ENCODE results near the gene OSCP1.

Gene OSCP1

DNA sequence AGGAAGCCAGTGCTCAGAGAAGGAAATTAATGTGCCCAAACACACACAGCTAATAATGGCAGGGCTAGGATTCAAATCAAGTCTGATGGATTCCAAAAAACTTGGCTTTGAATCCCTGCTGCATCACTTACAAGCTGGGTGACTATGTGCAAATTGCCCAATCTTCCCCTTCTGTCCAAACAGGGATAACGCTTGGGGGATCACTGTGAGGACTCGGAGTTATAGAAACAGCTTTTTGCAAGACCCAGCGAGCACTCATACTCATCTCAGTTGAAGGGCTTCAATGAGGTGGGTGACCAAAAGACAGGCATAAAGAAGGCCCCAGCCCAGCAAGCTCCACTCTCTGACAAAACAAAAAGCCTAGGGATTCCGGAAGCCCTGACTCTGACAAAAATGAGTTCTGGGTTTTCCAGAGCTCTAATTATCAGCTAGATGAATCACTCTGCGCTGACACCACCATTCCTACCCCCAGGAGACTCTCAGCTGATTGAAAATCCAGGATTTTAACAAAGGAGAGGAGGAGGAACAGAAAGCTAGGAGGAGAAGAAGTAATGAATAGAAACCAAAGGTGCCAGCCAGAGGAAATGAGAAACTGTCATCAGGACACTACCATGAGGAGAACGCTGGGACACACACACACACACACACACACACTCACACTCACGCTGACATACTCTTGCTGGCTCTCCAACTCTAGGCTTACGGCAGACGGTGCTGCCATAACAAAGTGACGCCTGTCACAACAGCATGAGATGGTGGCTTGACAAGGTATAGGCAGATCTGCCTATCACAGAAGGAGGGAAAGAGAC lies 62.9 kb downstream of the OSCP1 start:
- Mint-ChIP-seq H3K27ac (peak overlapping the region; percentile 100), H3K27me3 (no peaks in the 10 kb centered on the region), H3K4me1 (peaks cover 58% of the 10 kb centered on the region), H3K4me3 (peak overlapping the region; percentile 81 to 83), H3K9me3 (no peaks in the 10 kb centered on the region)
- DNase-seq = peak in 1 of 2 donors; percentile 17
- ATAC-seq = no peak

DNA sequence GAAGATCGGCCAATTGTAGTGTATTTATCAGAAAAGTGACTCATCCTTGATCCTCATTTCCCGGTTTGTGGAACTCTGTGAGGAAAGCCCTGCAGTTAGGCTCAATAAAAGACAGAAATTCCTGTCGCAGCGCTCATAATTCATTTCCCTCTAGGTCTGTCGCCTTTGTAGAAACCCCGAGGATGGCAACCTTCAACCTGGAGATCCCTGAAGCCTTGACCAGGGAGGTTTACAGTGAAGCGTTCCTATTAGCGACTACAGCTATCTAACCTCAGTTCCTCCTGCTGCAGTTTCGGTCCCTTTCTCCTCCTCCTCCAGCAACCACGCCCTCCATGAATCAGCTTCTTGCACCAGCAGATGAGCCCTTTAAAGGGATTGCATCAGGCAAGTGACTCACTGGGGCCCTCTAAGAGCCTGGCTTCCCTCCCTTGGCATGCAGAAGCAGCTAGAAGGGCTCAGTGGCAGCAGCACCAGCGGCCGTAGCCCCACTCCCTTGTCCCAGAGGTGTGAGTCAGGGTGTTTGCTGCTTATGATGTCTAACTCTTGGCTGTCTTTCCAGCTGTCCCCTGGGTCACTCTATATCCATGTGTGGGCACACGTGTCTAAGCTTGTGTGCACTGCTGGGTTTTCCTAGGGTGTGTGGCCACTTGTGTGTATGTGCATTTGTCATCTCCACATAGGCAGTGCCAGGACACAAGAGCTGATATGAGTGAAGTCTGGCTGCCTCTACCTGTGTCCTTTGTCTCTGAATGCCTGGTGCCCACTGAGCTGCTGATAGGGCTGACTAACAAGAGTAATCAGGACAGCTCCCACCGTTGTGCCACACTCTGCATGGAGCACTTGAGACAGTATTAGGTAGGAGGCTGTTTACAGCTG lies 63.7 kb downstream of the OSCP1 start:
- H3K27me3 Mint-ChIP-seq = no peaks in the 10 kb centered on the region
- H3K4me1 Mint-ChIP-seq = peaks cover 66% of the 10 kb centered on the region
- no peaks in the 10 kb centered on the region for H3K9me3 Mint-ChIP-seq
- peak overlapping the region; percentile 100 for H3K27ac Mint-ChIP-seq
- DNase-seq = peak; percentile 92 to 96
- peak; percentile 81 for ATAC-seq
- peak overlapping the region; percentile 81 to 83 for H3K4me3 Mint-ChIP-seq

DNA sequence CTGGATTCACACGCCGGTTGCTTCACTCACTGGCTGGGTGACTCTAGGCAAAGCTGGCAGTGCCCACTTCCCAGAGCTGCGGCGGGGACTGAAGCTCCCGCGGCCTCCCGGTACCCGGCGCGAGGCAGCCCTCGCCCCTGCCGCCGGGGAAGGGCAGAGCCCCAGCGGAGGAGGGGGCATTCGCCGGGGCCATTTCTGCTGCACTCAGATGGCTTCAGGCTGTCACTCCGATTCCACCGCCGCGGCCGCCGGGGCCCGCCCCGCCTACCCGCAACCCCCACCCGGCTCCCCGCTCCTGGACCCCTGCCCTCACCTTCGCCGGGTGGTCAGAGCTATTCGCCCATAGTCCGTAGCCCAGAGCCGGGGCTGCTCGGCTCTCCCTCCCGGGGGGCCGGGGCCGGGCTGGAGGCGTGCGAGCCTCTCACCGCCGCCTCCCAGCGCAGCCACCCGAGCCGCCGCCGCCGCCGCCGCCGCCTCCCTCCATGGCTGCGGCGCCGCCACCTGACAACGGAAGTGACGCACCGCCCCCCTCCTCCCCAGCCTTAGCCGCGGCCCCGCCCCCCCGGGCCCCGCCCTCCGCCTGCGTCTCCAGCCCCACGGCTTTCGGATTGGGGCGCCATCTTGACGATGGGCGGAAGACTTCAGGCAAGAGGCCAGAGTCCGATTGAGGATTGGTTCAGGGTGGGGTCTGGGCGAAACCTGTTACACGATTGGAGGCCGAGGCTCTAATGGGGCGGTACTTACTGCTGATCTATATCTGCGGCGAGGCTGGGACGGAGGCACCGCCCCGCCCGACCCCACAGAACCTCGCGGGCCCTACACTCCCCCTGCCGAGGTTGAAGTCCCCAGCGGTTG lies 64.6 kb downstream of the OSCP1 start, which contains the start of gene STK40:
TSS of gene STK40 (minus strand) at position 515 of the 855 bp plus-strand sequence. CDS start 24,592 bp downstream, outside the sequence.
- peak within 1 kb of the TSS; percentile 100 for H3K27ac Mint-ChIP-seq
- DNase-seq (peak; percentile 95 to 98), ATAC-seq (peak; percentile 92)
- H3K9me3 Mint-ChIP-seq = no peaks in the 10 kb centered on the region
- H3K27me3 Mint-ChIP-seq = no peaks in the 10 kb centered on the region
- peaks cover 75% of the 10 kb centered on the region for H3K4me1 Mint-ChIP-seq
- H3K4me3 Mint-ChIP-seq = peak within 1 kb of the TSS; percentile 81 to 83

DNA sequence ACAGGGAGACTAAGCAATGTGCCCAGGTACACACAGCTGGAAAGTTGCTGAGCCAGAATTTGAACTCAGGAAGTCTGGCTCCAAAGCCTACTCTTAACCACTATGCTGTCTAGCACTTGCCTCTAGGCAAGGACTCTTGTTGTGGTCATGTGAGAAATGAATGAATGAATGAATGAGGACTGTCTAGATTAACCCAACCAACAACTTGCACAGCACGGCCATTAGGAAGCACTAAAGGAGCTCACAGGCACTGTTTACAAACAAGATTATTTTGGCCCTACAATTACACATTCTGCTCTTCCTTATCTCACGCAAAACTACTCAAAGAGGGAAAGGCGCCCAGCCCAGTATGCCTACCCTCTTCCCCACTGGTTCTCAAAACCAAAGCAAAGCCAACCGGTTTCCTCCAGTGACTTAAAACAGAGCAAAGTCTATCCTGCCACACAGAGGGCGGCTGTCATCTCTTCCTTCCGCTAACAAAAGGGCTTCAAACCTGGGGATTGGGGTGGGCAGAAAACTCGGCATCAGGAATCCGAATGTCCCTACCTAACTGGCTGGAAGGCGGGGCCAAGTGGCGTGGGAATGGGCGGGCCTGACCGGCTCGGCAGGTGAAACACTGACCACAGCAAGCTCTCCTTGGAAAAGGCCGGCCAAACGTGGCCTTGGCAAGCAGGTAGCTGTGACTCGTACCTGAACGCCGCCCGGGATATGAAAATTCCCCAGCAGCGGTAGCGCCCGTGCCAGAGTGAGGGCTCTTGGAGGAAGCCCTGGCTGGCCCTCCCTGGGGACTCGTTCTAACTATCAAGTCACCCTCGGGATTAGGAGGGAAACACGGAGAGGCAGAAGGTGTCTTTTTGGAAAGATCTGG lies 65.5 kb downstream of the OSCP1 start:
- DNase-seq = peak in 1 of 2 donors; percentile 35
- H3K27ac Mint-ChIP-seq = peak overlapping the region; percentile 96

DNA sequence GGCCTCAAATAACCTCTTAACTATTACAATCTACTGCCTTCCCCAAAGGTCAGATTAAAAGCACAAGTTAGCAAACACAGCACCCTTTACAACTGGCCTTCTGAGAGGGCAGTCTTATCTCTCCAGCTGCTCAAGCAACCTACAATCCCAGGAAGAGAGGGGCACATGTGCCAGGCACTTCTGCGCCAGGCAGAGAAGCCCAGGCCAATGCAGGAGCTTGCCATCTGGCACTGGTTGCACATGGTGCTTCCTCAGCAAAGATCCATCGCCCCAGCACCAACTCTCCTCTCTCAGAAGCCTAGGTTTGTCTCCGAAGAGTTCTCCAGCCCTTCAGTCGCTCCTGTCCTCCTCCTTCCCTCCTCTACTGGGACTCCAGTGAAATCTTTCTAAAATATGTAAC lies 67.0 kb downstream of the OSCP1 start:
- ATAC-seq (no peak), DNase-seq (no peak)
- Mint-ChIP-seq H3K9me3 (no peaks in the 10 kb centered on the region), H3K4me3 (peak overlapping the region; percentile 25 to 83), H3K27ac (peak overlapping the region; percentile 13 to 61), H3K27me3 (no peaks in the 10 kb centered on the region), H3K4me1 (peaks cover 80% of the 10 kb centered on the region)

More for the DNA sequence above, 65.5 kb downstream of the OSCP1 start:
- Mint-ChIP-seq H3K4me3 (peak overlapping the region; percentile 81 to 83), H3K4me1 (peaks cover 77% of the 10 kb centered on the region), H3K9me3 (no peaks in the 10 kb centered on the region), H3K27me3 (no peaks in the 10 kb centered on the region)
- no peak for ATAC-seq

DNA sequence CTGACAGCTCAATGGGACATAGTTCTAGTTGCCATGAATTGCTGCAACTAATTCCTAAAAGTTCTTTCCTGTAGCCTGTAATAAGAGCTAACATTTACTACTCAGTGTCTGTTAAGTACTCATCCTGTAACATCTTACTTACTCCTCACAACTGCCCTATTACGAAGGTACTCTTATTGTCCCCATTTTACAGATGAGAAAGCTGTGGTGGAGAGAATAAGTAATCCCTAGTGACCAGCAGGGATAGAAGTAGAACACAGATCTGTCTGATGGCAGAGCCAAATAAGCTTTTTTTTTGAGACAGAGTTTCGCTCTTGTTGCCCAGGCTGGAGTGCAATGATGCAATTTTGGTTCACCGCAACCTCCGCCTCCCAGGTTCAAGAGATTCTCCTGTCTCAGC lies 67.6 kb downstream of the OSCP1 start:
- Mint-ChIP-seq H3K4me1 (peaks cover 81% of the 10 kb centered on the region), H3K4me3 (no peak overlapping the region), H3K27ac (no peak overlapping the region), H3K27me3 (no peaks in the 10 kb centered on the region), H3K9me3 (no peaks in the 10 kb centered on the region)
- ATAC-seq (no peak), DNase-seq (no peak)

DNA sequence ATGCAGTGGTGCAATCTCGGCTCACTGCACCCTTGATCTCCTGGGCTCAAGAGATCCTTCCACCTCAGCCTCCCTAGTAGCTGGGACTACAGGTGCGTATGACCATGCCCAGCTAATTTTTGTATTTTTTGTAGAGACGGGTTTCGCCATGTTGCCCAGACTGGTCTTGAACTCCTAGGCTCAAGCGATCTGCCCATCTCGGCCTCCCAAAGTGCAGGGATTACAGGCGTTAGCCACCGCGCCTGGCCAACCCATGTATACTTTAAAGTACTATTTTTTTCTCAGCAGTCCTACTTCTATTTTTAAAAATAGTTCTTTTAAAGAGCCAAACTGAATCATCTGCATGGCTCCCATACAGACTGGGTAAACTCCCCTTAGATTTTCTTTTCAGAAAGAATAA lies 68.0 kb downstream of the OSCP1 start:
- Mint-ChIP-seq H3K4me3 (no peak overlapping the region), H3K9me3 (no peaks in the 10 kb centered on the region), H3K4me1 (peaks cover 80% of the 10 kb centered on the region), H3K27ac (no peak overlapping the region), H3K27me3 (no peaks in the 10 kb centered on the region)
- ATAC-seq (no peak), DNase-seq (no peak)

DNA sequence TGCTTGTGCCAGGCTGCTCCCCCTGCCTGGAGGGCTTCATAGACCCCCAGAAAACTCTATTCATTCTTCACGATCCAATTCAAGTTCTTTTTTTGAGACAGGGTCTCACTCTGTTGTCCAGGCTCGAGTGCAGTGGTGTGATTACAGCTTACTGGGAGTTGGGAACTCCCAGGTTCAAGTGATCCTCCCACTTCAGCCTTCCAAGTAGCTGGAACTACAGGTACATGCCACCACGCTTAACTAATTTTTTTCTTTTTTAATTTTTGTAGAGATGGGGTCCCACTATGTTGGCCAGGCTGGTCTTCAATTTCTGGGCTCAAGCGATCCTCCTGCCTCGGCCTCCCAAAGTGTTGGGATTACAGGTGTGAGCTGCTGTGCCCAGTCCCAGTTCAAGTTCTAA lies 68.8 kb downstream of the OSCP1 start:
- H3K27ac Mint-ChIP-seq = peak overlapping the region in 1 of 2 donors; percentile 41
- H3K4me1 Mint-ChIP-seq = peaks cover 72% of the 10 kb centered on the region
- ATAC-seq (no peak), DNase-seq (no peak)
- H3K4me3 Mint-ChIP-seq = no peak overlapping the region
- no peaks in the 10 kb centered on the region for H3K9me3 Mint-ChIP-seq
- H3K27me3 Mint-ChIP-seq = no peaks in the 10 kb centered on the region

DNA sequence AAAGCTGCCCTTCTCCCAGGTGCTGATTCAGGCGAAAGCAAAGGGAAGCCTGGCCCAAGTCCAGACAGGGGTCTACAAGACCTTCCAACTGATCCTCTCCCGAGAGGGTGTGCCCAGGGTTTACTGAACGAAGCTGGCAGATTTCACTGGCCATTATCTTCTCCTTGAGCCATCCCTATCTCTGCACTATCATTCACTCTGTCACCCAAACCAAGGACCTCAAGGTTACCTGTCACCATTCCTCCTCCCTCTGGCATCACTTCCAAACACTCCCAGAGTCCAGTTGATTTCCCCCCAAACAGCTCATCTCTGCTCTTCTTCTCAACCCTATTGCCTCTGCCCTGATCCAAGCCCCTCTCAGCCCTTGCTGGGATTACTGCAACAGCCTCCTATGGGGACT lies 69.5 kb downstream of the OSCP1 start:
- peaks cover 67% of the 10 kb centered on the region for H3K4me1 Mint-ChIP-seq
- H3K27ac Mint-ChIP-seq = peak overlapping the region in 1 of 2 donors; percentile 42
- no peaks in the 10 kb centered on the region for H3K9me3 Mint-ChIP-seq
- no peak overlapping the region for H3K4me3 Mint-ChIP-seq
- DNase-seq = no peak
- no peak for ATAC-seq
- no peaks in the 10 kb centered on the region for H3K27me3 Mint-ChIP-seq

DNA sequence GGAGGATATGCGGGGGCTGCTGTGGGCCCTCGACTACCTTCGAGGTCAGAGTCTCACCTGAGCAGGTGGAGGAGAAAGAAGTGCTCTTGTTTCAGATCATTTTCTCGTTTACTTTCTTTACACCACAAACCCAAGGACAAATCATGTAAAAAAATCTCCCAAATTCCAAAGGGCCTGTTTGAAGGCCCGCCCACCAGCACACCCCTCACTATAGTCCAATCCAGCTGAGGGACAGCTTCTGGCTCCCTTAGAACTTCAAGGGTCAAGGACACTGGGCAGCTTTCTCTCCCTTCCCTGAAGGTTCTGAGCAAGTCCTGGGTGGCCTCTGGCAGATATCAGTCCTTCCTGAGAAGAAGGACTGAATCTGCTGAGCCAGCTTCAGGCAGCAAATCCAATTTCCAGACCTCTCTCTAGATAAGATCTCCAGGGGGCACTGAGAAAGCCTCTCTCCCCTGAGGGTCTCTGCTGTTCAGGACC lies 70.1 kb downstream of the OSCP1 start:
- H3K4me1 Mint-ChIP-seq = peaks cover 68% of the 10 kb centered on the region
- no peak overlapping the region for H3K4me3 Mint-ChIP-seq
- DNase-seq (no peak), ATAC-seq (no peak)
- no peaks in the 10 kb centered on the region for H3K9me3 Mint-ChIP-seq
- no peak overlapping the region for H3K27ac Mint-ChIP-seq
- no peaks in the 10 kb centered on the region for H3K27me3 Mint-ChIP-seq

DNA sequence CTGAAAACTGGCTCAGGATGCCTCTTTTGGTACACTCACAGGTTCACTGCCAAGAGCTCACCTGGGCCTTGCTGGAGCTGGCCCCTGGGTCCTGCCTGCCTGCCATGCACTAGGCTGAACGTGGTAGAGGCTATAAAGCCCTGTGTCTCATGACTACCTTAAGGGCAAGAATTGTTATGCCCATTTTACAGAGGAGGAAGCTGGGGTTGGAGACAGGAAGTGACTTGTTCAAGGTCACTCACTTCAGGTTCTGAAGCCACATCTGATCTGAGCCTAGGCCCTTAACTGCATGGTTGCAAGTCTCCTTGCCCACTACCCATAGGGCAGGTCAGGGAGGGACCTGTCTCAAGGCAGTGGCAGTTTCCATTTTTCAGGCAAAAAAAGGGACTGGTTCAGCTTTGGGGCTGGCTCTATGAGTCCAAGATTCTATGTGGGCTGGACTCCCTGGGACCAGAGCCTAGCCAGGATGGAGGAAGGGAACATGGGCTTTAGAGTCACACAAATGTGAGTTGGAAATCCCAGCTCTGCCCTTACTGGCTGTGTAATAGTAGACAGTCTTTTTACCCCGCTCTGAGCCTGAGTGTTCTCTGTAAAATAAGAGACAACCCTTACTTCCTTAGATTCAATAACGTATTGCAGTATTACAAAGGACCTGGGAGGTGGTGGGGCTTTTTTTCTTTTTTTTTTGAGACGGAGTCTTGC lies 72.3 kb downstream of the OSCP1 start:
- Mint-ChIP-seq H3K4me1 (peaks cover 70% of the 10 kb centered on the region), H3K9me3 (no peaks in the 10 kb centered on the region), H3K27ac (peak overlapping the region in 1 of 2 donors; percentile 33), H3K4me3 (no peak overlapping the region), H3K27me3 (no peaks in the 10 kb centered on the region)
- no peak for ATAC-seq
- no peak for DNase-seq

DNA sequence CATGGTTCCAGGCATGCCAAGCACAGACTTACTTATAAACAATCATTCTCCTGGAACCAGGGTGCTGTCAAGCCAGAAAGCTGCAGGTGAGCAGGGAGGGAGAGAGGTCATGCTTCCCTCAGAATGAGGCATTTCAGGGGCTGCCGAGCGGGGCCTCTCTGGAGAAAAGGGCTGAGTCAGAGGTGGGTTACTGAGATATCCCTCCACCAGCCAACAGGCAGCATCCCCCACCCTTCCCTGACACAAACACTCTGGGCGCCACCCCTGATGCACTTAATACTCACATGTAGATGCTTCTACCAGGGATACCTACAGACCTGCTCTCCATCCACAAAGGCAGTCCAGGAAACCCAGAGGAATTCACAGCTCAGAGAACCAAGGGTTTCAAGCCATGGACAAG lies 77.6 kb downstream of the OSCP1 start:
- H3K27ac Mint-ChIP-seq = peak overlapping the region in 1 of 2 donors; percentile 87
- no peaks in the 10 kb centered on the region for H3K9me3 Mint-ChIP-seq
- peaks cover 63% of the 10 kb centered on the region for H3K4me1 Mint-ChIP-seq

GRCh38 chr1:36369061-36369861 lies 81.0 kb downstream of the OSCP1 start:
- DNase-seq (peak; percentile 75 to 78), ATAC-seq (peak; percentile 56)
- no peak overlapping the region for H3K4me3 Mint-ChIP-seq
- no peaks in the 10 kb centered on the region for H3K27me3 Mint-ChIP-seq
- H3K4me1 Mint-ChIP-seq = peaks cover 77% of the 10 kb centered on the region
- H3K9me3 Mint-ChIP-seq = no peaks in the 10 kb centered on the region
- H3K27ac Mint-ChIP-seq = no peak overlapping the region

More for the DNA sequence above, 77.6 kb downstream of the OSCP1 start:
- DNase-seq (no peak), ATAC-seq (no peak)
- H3K4me3 Mint-ChIP-seq = no peak overlapping the region
- no peaks in the 10 kb centered on the region for H3K27me3 Mint-ChIP-seq

Measured in stimulated activated naive CD8-positive, alpha-beta T cell treated with anti-CD3 and anti-CD28 coated beads, Interleukin-15, amount 100 ng/mL, for 72 hours (primary cell).